Skeletal muscle satellite cell (primary cell): ENCODE measurements around the gene MARF1.

Source experiments
- H3K27me3 ChIP-seq: 2 replicates; pipeline ENCODE4 v1.7.0; 2013; ENCODE audit warnings: low read length; ENCODE audit not compliant: control insufficient read depth, insufficient read depth
- H3K36me3 ChIP-seq: 2 replicates; pipeline ENCODE4 v1.7.0; 2013; ENCODE audit warnings: mild to moderate bottlenecking, control low read depth, low read length; ENCODE audit not compliant: insufficient read depth
- H3K4me1 ChIP-seq: 2 replicates; pipeline ENCODE4 v1.7.0; 2013; ENCODE audit warnings: low read length; ENCODE audit not compliant: control insufficient read depth, insufficient read depth
- H3K4me2 ChIP-seq: 2 replicates; pipeline ENCODE4 v1.7.0; 2013; ENCODE audit warnings: mild to moderate bottlenecking, low read length
- H3K4me3 ChIP-seq: 2 replicates; pipeline ENCODE4 v1.7.0; 2013; ENCODE audit warnings: low read length
- H3K9ac ChIP-seq: 2 replicates; pipeline ENCODE4 v1.7.0; 2013; ENCODE audit warnings: mild to moderate bottlenecking, low read depth, low read length, moderate library complexity
- H3K9me3 ChIP-seq: replicated peaks from 2 replicates; pipeline ENCODE4 v1.7.0; 2013; ENCODE audit warnings: mild to moderate bottlenecking, control low read depth, low read length

The MARF1 gene

GRCh38 chr16:15643946-15644250, 944 bp upstream of the MARF1 start:
- Histone ChIP-seq H3K36me3 (peaks cover 4% of the 10 kb centered on the region), H3K9ac (peak overlapping the region; percentile 100), H3K9me3 (no peaks in the 10 kb centered on the region), H3K27me3 (no peaks in the 10 kb centered on the region), H3K4me1 (peaks cover 24% of the 10 kb centered on the region), H3K4me3 (peak overlapping the region; percentile 96), H3K4me2 (peak overlapping the region; percentile 95)

DNA sequence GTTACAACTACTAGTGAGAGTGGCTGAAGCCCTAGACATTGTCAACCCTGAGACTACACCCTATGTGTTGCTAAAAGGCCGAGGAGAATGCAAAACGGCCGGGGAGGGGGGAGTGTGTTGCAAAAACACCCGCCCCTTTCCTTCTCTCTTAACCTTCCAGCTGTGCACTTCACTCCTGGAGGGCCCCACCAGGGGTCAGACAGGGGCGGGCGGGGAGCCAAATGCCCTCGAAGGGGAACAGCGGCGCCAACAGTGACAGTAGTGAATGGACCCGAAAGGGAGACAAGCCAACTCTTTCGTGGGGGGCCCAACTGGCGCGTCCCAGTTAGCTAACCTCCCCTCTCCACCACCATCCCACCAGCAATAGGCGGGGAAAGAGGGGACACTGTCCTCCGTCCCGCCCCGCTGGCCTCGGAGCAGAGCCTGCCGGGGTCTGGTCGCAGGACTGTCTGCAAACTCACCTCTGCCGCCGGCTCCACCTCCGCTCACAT, 352 bp downstream of the MARF1 start:
- no peaks in the 10 kb centered on the region for H3K9me3 ChIP-seq
- H3K36me3 ChIP-seq, result peaks cover 9% of the 10 kb centered on the region
- H3K4me2 ChIP-seq, result peak overlapping the region; percentile 88
- no peaks in the 10 kb centered on the region for H3K27me3 ChIP-seq
- H3K4me1 ChIP-seq, result peaks cover 24% of the 10 kb centered on the region
- H3K4me3 ChIP-seq, result peak overlapping the region; percentile 98
- H3K9ac ChIP-seq, result peak overlapping the region; percentile 100

- Histone ChIP-seq H3K4me3 (peak overlapping the region; percentile 98), H3K4me1 (peaks cover 25% of the 10 kb centered on the region), H3K9me3 (no peaks in the 10 kb centered on the region), H3K9ac (peak overlapping the region; percentile 100), H3K27me3 (no peaks in the 10 kb centered on the region), H3K4me2 (peak overlapping the region; percentile 88), H3K36me3 (peaks cover 16% of the 10 kb centered on the region)
Measured at GRCh38 chr16:15641753-15642556, 999 bp downstream of the MARF1 start.

GRCh38 chr16:15640966-15641365, 2.0 kb downstream of the MARF1 start:
- Histone ChIP-seq H3K4me3 (no peak overlapping the region), H3K9me3 (no peaks in the 10 kb centered on the region), H3K36me3 (peaks cover 22% of the 10 kb centered on the region), H3K27me3 (no peaks in the 10 kb centered on the region), H3K9ac (peak overlapping the region; percentile 100), H3K4me2 (peak overlapping the region; percentile 26), H3K4me1 (peaks cover 34% of the 10 kb centered on the region)

DNA sequence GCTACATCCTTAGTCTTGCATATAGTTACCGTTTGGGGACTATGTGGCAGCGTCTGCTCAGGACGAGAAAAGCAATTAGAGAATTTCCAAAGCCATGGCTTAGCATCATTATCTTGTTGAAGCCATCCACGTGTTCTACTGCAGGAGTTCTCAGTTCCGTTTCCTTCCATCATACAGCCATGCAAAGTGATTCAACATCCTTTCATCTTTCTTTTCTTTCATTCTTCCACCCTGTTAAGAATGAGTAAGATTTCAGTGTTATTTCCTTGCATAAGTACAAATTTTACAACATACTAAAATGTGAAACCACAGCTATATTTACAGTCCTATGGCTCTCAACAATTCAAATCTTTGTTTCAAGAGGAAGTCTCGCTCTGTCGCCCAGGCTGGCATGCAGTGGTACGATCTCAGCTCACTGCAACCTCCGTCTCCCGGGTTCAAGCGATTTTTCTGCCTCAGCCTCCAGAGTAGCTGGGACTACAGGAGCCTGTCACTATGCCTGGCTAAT, 3.8 kb downstream of the MARF1 start:
- Histone ChIP-seq H3K4me3 (no peak overlapping the region), H3K27me3 (no peaks in the 10 kb centered on the region), H3K9ac (no peak overlapping the region), H3K4me1 (peaks cover 28% of the 10 kb centered on the region), H3K4me2 (no peak overlapping the region), H3K36me3 (peaks cover 39% of the 10 kb centered on the region), H3K9me3 (no peaks in the 10 kb centered on the region)

DNA sequence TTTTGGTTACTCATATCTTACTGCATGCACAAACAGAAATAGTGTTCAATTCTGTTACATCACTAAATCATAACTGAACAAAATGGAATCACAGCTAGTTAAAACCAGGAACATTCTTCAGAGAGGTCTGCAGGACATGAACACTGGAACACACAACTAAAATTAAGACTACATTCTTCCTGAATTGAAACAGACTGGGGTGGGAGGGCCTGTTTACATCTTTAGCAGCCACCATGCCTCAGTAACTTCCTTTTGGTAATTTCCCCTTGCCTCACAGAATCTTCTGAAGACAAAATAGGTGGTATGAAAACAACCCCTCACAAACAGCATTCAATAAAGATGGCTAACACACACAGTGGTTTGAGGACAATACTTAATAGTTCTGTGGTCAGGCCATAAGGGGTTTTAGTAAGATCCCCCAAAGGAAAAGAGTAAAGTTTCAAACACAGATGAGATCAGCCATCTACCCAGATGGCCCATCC, 6.5 kb downstream of the MARF1 start:
- Histone ChIP-seq H3K9me3 (no peaks in the 10 kb centered on the region), H3K36me3 (peaks cover 62% of the 10 kb centered on the region), H3K9ac (no peak overlapping the region), H3K4me3 (no peak overlapping the region), H3K4me1 (peaks cover 15% of the 10 kb centered on the region), H3K27me3 (no peaks in the 10 kb centered on the region), H3K4me2 (no peak overlapping the region)

DNA sequence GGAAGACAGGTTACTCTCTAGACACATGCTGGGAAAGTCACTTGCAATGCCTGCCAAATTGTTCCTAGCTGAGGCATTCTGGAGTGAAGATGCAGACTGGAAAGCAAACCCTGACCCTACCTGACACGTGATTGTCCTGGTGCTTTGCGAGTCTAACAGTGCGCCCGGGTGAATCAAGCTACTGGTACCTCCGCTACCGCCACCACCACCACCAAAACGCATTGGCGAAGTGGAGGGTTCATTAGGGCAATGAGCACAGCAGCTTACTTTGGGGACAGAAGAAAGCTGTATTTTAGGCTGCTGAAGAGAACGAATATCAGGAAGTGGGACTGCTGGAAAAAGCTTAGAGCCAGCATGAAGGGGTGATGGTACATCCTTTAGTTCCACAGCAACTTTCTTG, 7.0 kb downstream of the MARF1 start:
- Histone ChIP-seq H3K9me3 (no peaks in the 10 kb centered on the region), H3K9ac (no peak overlapping the region), H3K4me2 (no peak overlapping the region), H3K27me3 (no peaks in the 10 kb centered on the region), H3K36me3 (peaks cover 66% of the 10 kb centered on the region), H3K4me1 (peaks cover 12% of the 10 kb centered on the region), H3K4me3 (no peak overlapping the region)

DNA sequence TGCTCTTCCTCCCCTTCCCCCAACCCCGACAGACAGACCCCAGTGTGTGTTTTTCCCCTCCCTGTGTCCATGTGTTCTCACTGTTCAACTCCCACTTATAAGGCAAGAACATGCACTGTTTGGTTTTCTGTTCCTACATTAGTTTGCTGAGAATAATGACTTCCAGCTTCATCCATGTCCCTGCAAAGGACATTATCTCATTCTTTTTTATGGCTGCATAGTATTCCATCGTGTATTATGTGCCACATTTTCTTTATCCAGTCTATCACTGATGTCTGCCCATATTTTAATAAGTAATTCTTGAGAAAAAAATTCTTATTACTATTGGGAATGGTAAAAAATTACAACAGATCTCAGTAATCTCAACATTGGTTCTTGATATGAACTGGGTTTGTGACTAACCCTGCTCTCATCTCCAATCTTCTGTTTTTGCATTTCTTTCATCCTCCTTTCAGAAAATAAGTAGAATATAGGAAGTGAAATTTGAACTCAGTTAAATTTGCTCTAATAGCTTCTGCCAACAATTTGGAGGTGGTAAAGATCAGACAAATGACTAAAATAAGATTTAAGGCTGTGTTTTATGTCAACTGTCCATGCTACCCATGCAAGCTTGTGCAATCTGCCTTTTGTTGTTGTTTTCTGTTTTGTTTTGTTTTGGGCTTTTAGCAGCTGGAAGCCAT, 11.1 kb downstream of the MARF1 start:
- Histone ChIP-seq H3K4me2 (no peak overlapping the region), H3K4me3 (no peak overlapping the region), H3K4me1 (peaks cover 9% of the 10 kb centered on the region), H3K27me3 (no peaks in the 10 kb centered on the region), H3K9ac (no peak overlapping the region), H3K9me3 (no peaks in the 10 kb centered on the region), H3K36me3 (peaks cover 70% of the 10 kb centered on the region)

DNA sequence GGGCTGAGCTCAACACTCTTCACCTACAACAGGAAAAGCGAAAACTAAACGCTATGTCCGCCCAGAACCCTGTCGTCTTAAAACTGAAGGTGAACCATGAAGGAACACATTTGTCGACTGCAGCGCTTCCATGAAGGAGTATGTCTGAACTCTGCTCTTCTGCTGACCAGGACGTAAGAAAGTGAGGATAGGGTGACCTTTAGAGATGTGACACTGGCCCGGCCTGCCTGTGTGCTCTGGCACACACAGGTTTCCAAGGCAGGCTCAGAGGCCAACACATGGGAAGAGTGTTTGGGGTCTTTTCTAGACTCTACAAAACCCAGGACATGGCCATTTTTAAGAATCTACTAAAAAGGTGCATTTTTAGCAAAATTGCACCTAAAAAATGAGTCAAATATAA, 21.1 kb downstream of the MARF1 start:
- Histone ChIP-seq H3K36me3 (peaks cover 71% of the 10 kb centered on the region), H3K9ac (no peak overlapping the region), H3K4me3 (no peak overlapping the region), H3K27me3 (no peaks in the 10 kb centered on the region), H3K9me3 (no peaks in the 10 kb centered on the region), H3K4me2 (no peak overlapping the region), H3K4me1 (peaks cover 17% of the 10 kb centered on the region)

DNA sequence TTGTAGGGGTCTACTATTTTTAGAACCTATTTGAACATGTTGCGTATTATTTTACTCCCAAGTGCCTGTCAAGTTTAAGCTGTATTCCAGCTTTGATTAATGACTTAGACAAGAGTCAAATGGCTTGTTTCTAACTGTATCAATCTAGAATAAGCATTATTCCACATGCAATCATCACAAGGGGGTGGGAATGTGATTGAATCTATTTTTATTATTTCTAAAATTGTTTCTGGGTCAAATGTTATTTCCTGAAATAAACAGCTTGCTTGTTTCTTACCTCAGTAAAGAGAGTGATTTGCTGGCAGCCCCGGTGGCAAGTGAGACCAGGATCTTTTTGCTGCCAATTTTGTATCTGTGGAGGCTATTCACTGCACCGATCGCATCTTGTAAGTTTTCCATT, 21.5 kb downstream of the MARF1 start:
- no peak overlapping the region for H3K9ac ChIP-seq
- no peak overlapping the region for H3K4me2 ChIP-seq
- H3K9me3 ChIP-seq, result no peaks in the 10 kb centered on the region
- peaks cover 76% of the 10 kb centered on the region for H3K36me3 ChIP-seq
- H3K4me1 ChIP-seq, result peaks cover 17% of the 10 kb centered on the region
- no peak overlapping the region for H3K4me3 ChIP-seq
- H3K27me3 ChIP-seq, result no peaks in the 10 kb centered on the region

DNA sequence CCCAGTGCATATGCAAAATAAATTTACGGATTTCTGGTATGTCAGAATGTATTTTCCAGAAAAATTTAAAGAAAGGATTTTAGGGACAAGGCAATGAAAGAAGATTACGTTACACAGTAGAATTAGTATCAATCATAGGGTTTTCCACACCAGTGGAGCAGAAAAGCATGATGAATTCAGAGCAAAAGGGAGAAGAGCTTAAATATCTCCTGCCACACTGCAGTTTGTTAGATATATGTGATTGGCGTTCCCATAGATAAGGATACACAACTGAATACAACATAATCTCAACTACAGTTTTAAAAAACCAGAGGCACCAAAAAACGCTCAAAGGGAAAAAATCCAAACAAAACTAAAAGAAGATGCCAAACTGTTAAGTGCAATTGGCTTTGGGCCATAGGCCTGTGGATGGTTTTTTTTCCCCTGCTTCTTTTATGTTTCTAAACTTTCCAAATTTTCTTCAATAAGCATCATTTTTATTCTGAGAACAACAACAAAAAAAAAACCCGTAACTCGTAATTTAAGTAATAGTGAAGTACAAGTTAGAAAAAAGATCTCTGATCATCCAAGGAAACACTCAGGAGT, 22.3 kb downstream of the MARF1 start:
- H3K4me3 ChIP-seq, result no peak overlapping the region
- H3K27me3 ChIP-seq, result no peaks in the 10 kb centered on the region
- no peaks in the 10 kb centered on the region for H3K9me3 ChIP-seq
- peaks cover 17% of the 10 kb centered on the region for H3K4me1 ChIP-seq
- H3K4me2 ChIP-seq, result no peak overlapping the region
- H3K9ac ChIP-seq, result no peak overlapping the region
- H3K36me3 ChIP-seq, result peaks cover 82% of the 10 kb centered on the region
